Fibroblast of skin of left quadriceps (primary cell): ENCODE measurements around the gene P2RX2.

Experiments used
- DNase-seq, 2 experiments: peaks; one replicate each; pipeline ENCODE4 v3.0.0-alpha.2; 2013; ENCODE audit warnings: low read depth in 2 of 2

Gene P2RX2

DNA sequence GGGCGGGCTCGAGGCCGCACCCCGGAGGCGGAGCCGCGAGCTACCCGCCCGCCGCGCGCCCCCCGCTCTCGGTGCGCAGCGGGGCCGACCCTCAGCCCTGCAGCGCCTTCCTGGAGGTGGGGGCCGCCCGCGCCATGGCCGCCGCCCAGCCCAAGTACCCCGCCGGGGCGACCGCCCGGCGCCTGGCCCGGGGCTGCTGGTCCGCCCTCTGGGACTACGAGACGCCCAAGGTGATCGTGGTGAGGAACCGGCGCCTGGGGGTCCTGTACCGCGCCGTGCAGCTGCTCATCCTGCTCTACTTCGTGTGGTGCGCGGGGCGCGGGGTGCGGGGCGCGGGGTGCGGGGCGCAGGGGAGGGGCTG lies at the start of gene P2RX2:
P2RX2 (plus strand) TSS at position 94 of the 361 bp plus-strand sequence; CDS start at position 135, 41 bp downstream.
- DNase-seq: no peak

DNA sequence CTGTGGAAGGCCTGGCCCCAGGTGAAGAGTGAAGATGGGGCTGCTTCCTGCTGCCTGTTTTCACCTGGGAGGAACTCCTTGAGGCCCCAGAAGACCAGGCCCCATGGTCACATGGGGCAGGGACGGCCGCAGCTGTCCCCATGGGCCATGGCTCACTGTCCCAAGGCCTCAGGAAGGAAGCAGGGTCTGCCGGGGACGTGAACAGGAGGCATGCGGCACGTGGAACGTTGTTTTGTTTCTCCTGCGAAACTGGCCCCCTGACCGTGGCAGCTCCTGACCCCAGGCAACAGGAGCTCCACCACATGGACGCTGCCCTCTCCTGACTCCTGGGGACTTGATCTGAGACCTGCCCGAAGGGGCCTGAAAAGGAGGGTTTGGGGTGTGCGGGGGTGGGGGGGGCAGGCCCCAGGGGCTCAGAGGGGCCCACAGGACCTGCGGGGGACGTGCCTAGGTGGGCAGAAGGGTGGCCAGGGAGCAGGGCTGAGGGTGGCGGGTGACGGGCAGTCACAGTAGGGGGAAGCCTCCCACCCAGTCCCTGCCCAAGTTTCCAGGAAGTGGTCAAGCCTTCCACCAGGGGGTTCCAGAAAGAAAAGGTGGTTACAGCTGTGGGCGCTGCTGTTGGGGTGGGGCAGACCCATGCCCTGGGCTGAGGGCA lies 49.6 kb upstream of the P2RX2 start:
- DNase-seq: no peak

DNA sequence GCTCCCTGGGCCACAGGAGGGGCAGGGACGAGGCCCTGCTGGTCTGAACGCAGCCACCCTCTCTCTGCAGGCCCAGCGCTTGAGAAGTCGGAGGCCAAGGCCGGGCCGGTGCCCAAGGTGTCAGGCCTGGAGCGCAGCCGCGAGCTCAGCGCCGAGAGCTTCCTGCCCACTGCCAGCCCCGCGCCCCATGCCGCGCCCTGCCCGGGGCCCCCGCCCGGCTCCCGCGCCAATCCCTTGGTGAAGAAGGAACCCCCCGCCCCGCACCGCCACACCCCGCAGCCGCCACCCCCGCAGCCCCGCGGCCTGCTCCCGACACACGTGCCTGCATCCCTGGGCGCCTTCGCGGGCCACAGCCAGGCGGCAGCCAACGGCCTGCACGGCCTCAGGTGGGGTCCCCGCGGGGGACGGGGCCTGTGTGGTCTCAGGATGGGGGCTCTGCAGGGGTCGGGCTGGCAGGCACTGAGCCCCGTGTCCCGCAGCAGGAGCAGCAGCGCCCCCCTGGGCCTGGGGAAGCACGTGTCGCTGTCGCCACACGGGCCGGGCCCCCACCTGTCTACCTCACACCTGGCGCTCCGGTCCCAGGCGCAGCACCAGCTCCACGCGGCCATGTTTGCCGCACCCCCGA lies 48.6 kb upstream of the P2RX2 start:
- DNase-seq: no peak

DNA sequence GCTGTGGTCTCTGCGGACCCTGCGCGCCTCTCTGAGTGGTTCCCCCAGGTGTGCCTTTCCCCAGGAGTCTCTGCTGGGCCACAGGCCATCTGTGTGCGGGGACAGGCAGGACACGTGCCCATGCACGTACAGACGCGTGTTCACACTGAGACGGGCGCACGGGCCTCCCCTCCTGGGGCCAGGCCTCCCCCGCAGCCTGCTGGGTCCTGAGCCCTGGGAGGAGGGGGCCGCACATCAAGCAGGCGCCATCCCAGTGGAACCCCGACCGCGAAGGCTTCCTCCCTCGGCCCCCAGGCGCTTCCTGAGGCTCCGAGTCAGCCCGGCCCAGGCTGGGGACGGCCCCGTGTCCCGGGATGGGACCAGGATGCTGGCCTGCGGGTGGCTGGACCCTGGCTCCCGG lies 47.9 kb upstream of the P2RX2 start:
- DNase-seq: no peak

DNA sequence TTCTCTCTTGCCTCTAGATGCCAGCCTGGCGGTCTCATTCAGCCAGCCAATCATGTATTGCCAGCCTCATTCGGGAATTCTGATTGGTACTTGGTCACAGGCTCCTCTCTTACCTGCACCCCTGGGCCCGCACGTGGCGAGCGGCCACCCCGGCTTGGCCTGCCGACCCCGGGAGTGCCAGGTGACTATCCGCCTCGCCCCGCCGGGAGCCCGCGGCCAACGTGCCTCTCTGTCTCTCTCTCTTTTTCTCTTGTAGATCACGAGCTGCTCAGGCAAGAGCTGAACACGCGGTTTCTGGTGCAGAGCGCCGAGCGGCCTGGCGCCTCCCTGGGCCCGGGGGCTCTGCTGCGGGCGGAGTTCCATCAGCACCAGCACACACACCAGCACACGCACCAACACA lies 47.5 kb upstream of the P2RX2 start:
- DNase-seq: no peak

DNA sequence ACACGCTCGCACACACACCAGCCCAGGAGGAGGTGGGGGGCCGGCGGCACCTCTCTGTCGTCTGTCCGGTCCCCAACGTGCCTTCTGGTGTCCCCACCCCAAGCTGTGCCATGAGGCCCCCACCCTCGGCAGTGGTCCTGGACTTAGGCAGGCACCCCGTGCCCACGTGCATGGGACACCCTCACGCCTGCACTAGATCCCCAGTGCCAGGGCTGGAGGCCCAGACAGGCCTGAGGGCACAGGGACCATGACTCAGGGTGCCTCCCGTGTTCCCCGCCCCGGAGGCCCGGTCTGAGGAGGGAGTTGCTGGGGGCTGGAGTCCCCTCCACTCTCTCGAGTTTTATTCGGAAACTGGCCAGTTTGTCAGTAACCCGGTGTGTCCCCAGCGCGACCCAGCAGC lies 47.0 kb upstream of the P2RX2 start:
- no peak for DNase-seq

DNA sequence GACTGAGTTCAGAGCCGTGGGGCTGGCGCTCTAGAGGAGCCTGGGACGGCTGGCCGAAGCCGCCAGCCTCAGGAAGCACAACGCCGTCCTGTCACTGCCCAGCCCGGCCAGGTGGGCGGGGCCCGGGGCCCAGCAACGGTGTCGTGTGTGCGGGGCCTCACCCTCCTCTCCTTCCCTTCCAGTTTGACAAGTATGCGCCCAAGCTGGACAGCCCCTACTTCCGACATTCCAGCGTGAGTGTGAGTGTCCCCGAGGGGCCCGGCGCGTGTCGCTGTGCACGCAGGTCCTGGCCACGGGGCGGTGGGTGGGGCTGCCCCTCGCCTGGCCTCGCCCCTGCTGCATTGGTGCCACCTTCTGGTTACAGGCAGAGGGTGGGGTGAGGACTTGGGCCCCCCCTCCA lies 46.5 kb upstream of the P2RX2 start:
- no peak for DNase-seq

DNA sequence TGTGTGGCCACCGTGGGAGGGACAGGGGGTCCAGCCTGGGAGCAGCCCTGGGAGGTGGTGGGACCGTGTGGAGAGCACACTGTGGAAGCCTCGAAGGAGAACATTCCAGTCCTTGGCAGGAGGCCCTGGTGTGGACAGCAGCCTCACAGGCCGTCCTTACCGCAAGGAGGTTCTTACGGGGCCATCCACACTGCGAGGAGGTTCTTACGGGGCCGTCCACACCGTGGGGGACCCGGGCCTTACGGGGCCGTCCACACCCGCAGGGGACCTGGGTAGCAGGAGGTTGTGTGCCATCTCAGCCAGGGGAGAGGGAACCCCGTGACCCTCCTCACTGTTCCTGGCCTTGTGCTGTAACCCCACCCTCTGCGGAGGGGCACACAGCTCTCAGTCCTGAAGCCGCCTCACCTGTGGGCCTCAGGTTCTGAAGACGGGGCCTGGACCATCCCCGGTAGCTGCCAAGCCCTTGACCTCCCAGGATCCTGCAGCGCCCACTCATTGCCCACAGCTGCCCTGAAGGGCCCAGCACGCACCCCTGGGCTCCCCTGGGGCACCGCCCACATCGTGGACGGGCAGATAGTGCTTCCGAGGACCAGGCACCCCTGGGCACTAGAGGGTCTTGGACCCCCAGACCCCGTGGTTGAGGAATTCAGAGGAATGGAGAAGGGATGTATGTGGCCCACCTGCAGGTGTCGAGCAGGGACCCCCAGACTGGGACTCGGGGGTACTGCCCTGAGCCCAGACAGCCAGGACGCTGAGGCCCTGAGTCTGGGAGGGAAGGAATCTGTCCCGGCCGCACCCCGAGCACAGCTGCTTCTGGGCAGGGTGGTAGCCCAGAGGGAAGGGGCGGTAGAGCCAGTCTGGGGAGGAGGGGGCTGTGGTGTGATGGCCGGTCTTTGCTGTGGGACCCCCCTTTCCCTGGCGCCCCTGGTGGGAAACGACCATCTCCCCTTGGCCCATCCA lies 45.5 kb upstream of the P2RX2 start:
- no peak for DNase-seq

DNA sequence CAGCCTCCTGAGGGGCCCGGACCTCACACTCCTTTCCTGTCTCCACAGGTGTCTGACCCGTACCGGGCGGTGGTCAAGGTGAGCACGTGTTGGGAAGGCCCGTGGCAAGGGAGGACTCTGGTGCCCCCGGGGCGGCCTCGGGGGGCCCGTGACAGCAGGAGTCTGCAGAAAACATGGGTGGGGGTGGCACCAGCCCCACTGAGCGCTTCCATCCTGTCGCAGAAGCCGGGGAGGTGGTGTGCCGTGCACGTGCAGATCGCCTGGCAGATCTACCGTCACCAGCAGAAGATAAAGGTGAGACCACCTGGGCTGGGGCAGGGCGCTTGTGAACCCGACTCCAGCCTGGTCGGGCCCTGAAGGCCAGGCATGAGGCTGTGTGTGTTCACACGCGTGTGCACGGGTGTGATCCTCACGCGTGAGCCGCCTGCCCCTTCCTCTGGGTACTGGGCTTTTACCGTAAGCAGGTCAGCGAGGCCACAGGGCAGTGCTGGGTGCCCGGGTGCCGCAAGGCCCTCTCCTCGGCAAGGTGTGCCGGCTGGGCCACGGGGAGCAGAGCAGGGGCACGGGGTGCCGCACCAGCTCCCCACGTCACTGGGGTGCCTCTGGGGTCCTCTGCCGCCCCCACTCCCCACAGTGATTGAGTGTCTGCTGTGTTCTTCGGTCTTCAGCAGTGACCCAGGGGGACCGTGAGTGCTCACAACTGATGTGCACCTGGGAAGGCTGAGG lies 44.1 kb upstream of the P2RX2 start:
- no peak for DNase-seq

DNA sequence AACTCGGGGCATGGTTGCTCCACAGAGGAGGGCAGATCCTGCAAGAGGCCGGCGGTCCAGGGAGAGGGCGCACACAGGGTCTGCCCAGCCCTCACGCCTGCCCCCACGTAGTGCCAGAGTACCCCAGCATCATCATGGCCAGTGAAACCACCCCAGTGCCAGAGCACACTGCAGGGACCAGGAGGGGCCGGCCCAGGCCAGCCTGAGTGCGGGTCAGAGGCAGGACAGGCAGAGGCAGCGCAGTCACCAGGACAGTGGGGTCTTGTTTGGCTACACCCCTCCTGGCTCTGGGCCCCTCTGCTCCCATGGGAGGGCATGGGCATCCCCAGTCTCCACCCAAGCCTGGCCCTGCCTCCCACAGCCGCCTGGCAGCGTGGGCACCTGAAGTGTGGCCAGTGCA lies 42.9 kb upstream of the P2RX2 start:
- DNase-seq: no peak

DNA sequence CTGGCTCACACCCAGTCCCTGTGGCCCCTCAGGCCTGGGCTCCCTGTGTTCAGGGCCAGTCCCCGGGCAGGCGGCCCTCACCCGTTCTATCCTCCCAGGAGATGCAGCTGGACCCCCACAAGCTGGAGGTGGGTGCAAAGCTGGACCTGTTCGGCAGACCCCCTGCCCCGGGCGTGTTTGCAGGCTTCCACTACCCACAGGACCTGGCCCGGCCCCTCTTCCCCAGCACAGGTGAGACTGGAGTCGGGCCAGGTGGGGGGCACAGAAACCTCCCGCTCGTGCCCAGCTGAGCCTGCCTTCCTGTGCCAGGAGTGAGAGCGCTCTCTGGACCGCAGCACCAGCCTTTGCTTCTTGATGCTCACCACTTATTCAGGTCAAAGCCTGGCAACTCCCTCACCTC lies 41.9 kb upstream of the P2RX2 start:
- no peak for DNase-seq

DNA sequence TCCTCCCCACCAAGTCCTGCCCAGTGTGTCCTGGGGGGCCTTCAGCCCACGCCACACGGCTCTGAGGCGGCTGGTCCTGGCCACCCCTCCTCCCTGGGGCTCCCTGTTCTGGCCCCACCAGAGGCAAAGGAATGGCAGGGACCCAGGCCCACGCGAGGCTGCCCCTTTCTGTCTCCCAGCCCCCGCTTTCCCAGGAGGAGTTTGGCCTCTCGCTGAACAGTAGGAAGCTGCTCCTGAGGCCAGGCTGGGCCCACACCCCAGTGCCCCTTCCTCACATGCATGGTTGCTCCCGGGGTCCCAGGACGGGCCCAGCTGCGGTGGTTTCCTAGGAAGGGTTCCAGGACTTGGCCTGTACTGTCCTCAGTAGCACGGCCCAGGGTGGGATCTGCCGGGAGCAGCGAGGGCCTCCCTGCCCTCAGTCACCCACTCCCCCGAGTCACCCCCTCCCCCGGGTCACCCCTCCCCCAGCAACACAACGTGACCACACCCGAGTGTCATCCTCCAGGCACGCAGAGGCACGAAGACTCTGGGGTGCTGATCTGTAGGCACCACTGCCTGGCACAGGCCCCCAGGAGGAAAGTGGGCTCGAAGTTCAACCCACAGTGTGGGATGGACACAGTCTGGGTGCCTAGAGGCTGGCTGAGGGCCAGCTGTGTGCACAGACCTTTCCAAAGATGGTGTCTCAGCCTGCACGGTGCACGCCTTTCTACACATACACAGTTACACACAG lies 41.2 kb upstream of the P2RX2 start:
- DNase-seq: no peak

DNA sequence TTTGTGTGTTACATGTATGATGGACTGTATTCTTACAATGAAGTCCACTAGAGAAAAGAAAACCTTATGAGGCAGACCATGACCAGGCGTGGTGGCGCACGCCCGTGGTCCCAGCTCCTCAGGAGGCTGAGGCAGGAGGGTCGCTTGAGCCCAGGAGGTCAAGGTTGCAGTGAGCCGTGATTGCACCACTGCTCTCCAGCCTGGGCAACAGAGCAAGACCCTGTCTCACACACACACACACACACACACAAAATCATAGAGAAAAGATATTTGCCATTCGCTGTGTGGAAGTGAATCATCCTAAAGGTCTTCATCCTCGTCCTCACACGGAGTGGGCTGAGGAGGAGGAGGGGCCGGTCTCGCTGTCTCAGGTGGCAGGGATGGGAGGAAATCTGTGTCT lies 40.5 kb upstream of the P2RX2 start:
- no peak for DNase-seq

DNA sequence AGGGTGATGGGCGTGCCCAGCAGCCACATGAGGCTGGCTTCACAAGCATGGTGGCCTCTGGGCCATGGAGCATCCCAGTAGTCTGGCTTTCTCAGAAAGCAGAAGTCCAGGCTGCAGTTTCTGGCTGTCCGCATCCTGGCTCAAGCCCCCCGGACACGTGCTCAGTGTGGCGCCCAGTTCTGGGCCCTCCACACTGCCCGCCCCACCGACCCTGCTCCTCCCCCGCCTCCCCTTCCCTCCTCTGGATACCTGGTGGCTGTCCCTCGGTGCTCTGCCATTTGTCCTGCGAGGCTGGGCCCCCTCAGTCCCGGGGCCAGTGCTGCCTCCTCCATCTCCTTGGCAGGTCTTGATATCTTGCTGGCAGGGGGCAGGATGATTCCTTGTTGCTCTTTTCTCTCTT lies 39.8 kb upstream of the P2RX2 start:
- no peak for DNase-seq

DNA sequence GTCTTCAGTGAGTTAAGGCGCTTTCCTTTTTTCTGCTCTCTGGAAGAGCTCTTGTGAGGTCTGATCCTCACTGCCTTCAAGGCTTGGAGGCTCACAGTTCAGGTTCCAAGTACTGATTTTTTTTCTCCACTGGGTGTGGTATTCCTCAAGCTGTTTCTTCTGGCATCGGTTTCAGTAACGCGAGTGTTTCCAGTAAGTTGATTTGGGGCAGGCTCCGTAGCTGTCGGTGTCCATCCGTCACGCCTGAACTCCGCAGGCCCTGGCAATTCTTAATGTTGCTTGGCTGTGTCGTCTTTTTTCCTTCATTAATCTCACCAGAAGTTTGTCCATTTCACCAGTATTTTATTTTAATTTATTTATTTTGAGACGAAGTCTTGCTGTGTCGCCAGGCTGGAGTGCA lies 38.8 kb upstream of the P2RX2 start:
- no peak for DNase-seq

DNA sequence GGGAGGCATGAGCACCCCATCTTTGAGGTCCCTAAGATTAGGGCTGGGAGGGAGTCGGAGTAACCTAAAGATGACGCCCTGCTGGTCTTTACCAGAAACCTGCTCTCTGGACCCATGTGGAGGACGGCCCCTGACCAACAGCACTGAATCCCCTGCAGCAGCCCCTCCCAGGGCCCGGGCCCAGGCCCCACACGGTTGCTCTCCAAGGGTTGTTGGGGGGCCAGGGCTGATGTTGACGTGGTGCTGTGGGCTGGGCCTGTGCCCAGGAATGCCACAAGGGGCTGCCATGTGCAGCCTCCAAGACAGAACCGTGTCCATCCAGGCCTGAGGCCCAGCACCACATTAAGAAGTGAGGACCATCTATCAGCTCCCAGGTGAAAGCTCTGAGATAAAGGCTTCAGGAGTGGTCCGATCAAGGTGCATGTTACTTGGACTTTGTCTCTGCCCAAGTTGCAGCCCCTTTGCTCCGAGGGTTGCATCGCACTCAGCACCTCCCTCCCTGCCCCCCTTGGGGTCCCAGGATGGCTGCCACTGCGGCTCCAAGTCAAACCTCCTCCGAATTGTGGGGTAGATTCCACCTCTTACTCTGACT lies 37.8 kb upstream of the P2RX2 start:
- DNase-seq: no peak

DNA sequence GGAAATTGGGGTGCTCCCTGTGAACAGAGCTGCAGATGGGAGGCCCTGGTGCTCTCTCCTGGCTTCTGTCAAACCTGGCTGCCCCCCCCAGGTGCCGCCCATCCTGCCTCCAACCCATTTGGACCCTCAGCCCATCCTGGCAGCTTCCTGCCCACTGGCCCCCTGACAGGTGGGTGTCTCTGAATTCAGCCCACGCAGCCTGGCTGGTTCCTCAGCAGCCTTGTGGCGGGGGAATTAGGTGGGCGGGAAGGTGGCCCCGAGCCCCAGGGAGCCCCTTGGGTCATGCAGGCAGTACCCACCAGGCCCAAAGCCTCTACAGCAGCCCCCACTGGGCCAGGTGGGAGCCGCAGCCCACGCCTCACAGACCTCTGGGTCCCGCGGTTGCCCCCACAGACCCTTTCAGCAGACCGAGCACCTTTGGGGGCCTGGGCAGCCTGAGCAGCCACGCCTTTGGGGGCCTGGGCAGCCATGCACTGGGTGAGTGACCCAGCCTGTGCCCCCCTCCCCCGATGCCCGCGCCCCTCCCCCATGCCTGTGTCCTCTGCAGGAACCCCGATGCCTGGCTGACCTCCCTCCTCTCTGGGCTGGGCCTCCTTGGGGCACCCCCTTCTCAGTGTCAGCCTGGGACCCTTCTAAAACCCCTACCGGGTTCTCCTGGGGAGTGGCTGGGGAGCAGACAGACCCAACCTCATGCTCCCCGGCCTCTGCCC lies 37.1 kb upstream of the P2RX2 start:
- no peak for DNase-seq

DNA sequence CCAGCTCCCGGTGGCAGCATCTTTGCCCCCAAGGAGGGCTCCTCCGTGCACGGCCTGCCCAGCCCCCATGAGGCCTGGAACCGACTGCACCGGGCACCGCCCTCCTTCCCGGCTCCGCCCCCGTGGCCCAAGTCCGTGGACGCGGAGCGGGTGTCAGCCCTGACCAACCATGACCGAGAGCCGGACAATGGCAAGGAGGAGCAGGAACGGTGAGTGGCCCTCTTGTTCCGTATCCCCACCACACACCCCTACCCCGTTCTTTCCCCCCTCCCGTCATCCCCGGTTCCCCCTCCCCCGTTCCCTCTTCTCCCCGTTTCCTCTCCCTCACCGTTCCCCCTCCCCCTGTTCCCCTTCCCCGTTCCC lies 36.5 kb upstream of the P2RX2 start:
- DNase-seq: no peak

DNA sequence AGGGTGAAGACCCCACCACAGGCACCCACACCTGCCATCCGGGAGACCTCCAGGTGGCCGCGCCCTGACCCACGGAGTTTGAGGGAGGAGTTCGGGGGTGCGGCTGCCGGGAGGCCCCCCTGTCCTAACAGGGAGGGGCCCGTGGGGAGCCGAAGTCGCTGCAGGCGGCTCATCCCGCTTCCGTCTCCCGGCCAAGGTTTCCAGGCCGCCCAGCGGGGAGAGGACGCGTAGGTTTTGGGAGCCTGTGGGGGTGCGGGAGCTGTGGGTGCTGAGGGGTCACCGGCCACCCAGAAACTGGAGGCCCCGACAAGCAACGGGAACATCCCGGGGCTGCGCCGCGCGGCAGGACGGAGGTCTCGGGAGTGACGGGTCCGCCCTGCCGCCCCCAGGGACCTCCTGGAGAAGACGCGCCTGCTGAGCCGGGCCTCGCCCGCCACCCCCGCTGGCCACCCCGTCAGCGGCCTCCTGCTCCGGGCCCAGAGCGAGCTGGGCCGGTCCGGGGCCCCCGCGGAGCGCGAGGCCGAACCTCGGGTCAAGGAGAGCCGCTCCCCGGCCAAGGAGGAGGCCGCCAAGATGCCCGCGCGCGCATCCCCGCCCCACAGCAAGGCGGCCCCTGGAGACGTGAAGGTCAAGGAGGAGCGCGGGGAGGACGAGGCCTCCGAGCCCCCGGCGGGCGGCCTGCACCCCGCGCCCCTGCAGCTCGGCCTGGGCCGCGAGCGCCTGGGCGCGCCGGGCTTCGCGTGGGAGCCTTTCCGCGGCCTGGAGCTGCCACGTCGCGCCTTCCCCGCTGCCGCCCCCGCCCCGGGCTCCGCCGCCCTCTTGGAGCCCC lies 35.8 kb upstream of the P2RX2 start:
- no peak for DNase-seq

DNA sequence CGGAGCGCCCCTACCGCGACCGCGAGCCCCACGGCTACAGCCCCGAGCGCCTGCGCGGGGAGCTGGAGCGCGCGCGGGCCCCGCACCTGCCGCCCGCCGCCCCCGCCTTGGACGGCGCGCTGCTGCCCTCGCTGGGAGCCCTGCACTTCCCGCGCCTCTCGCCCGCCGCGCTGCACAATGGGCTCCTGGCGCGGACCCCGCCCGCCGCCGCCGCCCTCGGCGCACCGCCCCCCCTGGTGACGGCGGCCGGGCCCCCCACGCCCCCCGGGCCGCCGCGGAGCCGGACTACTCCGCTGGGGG lies 35.2 kb upstream of the P2RX2 start:
- DNase-seq: no peak
